ENCODE data around the gene TNNI3K. TPM values are rescaled to one million over a fixed set of nuclear protein-coding genes. Genes with fewer than 3 reads are reported as not detected.

Gene TNNI3K
- polyA plus RNA-seq, 3 donors, result 0.16 to 1.7 (median 0.70) TPM

GRCh38 chr1:74468982-74469603, 233.9 kb downstream of the TNNI3K start:
- no peak overlapping the region for H3K27ac ChIP-seq (ENCODE audit: low read depth, low read length)
- 5 to 15% (median 13%) methylated on average over 2 of the region's 2 CpGs for WGBS, 3 donors

- no peak overlapping the region for H3K27ac ChIP-seq (ENCODE audit: low read depth, low read length)
- WGBS, 3 donors, result 47 to 51% (median 48%) methylated on average over 3 of the region's 3 CpGs
Measured at GRCh38 chr1:74470251-74470650, 235.1 kb downstream of the TNNI3K start.

GRCh38 chr1:74470936-74471335, 235.7 kb downstream of the TNNI3K start:
- WGBS, 3 donors, result 23 to 40% (median 37%) methylated on average over 3 of the region's 3 CpGs
- no peak overlapping the region for H3K27ac ChIP-seq (ENCODE audit: low read depth, low read length)

GRCh38 chr1:74471470-74471869, 236.3 kb downstream of the TNNI3K start:
- no peak overlapping the region for H3K27ac ChIP-seq (ENCODE audit: low read depth, low read length)

GRCh38 chr1:74474585-74474984, 239.4 kb downstream of the TNNI3K start:
- H3K27ac ChIP-seq (ENCODE audit: low read depth, low read length), result no peak overlapping the region
- WGBS, 3 donors, result 64 to 80% (median 78%) methylated on average over 6 of the region's 6 CpGs

More at GRCh38 chr1:74471470-74471869, 236.3 kb downstream of the TNNI3K start:
- 43 to 52% (median 47%) methylated on average over 3 of the region's 3 CpGs for WGBS, 3 donors

GRCh38 chr1:74478979-74479378, 243.8 kb downstream of the TNNI3K start:
- H3K27ac ChIP-seq (ENCODE audit: low read depth, low read length), result no peak overlapping the region

GRCh38 chr1:74480068-74480467, 244.9 kb downstream of the TNNI3K start:
- no peak overlapping the region for H3K27ac ChIP-seq (ENCODE audit: low read depth, low read length)
- WGBS, 3 donors, result 74 to 81% (median 75%) methylated on average over 6 of the region's 6 CpGs

More at GRCh38 chr1:74478979-74479378, 243.8 kb downstream of the TNNI3K start:
- WGBS, 3 donors, result 35 to 87% (median 80%) methylated on average over 2 of the region's 2 CpGs

GRCh38 chr1:74481607-74482006, 246.4 kb downstream of the TNNI3K start:
- 82 to 84% (median 83%) methylated on average over 3 of the region's 3 CpGs for WGBS, 3 donors

GRCh38 chr1:74485622-74486021, 250.4 kb downstream of the TNNI3K start:
- no peak overlapping the region for H3K27ac ChIP-seq (ENCODE audit: low read depth, low read length)
- 85 to 91% (median 87%) methylated on average over 3 of the region's 3 CpGs for WGBS, 3 donors

More at GRCh38 chr1:74481607-74482006, 246.4 kb downstream of the TNNI3K start:
- H3K27ac ChIP-seq (ENCODE audit: low read depth, low read length), result no peak overlapping the region

GRCh38 chr1:74486036-74486435, 250.8 kb downstream of the TNNI3K start:
- no peak overlapping the region for H3K27ac ChIP-seq (ENCODE audit: low read depth, low read length)
- WGBS, 3 donors, result 53 to 60% (median 58%) methylated on average over 1 of the region's 1 CpG

GRCh38 chr1:74496669-74497068, 261.5 kb downstream of the TNNI3K start:
- no peak overlapping the region for H3K27ac ChIP-seq (ENCODE audit: low read depth, low read length)

- no peak overlapping the region for H3K27ac ChIP-seq (ENCODE audit: low read depth, low read length)
- 70 to 89% (median 87%) methylated on average over 3 of the region's 3 CpGs for WGBS, 3 donors
Measured at GRCh38 chr1:74498901-74499300, 263.7 kb downstream of the TNNI3K start.

- H3K27ac ChIP-seq (ENCODE audit: low read depth, low read length), result no peak overlapping the region
- WGBS, 3 donors, result 30 to 37% (median 34%) methylated on average over 4 of the region's 4 CpGs
Measured at GRCh38 chr1:74502432-74502831, 267.2 kb downstream of the TNNI3K start.

GRCh38 chr1:74502858-74503257, 267.7 kb downstream of the TNNI3K start:
- no peak overlapping the region for H3K27ac ChIP-seq (ENCODE audit: low read depth, low read length)
- 67 to 74% (median 68%) methylated on average over 2 of the region's 2 CpGs for WGBS, 3 donors

- WGBS, 3 donors, result 30 to 52% (median 48%) methylated on average over 15 of the region's 15 CpGs
- H3K27ac ChIP-seq (ENCODE audit: low read depth, low read length), result no peak overlapping the region
Measured at GRCh38 chr1:74504125-74504932, 269.1 kb downstream of the TNNI3K start.

- WGBS, 3 donors, result 68 to 79% (median 71%) methylated on average over 11 of the region's 11 CpGs
- no peak overlapping the region for H3K27ac ChIP-seq (ENCODE audit: low read depth, low read length)
Measured at GRCh38 chr1:74504933-74505512, 269.8 kb downstream of the TNNI3K start.

GRCh38 chr1:74505928-74506710, 270.9 kb downstream of the TNNI3K start:
- 54 to 77% (median 73%) methylated on average over 8 of the region's 8 CpGs for WGBS, 3 donors
- H3K27ac ChIP-seq (ENCODE audit: low read depth, low read length), result no peak overlapping the region

GRCh38 chr1:74508449-74508848, 273.3 kb downstream of the TNNI3K start:
- WGBS, 3 donors, result 17 to 39% (median 33%) methylated on average over 3 of the region's 3 CpGs
- no peak overlapping the region for H3K27ac ChIP-seq (ENCODE audit: low read depth, low read length)

Data from adipose tissue (tissue), 3 donors.